Colonic mucosa (tissue), 4 donors: ENCODE results near the gene RASGRP3. TPM values are rescaled to one million over a fixed set of nuclear protein-coding genes. Genes with fewer than 3 reads are reported as not detected.
"Not testable (repeated sequence)": the region's sequence is repeated elsewhere in the genome, so short reads cannot be mapped to it uniquely, and the experiment has no call there.

ENCODE experiments used
- DNase-seq: peaks from one replicate; pipeline ENCODE4 v3.0.0-alpha.2; 2020
- H3K27ac ChIP-seq: fragments of 200-600 bp; one replicate; pipeline ENCODE4 v1.8.0; 2021
- H3K27me3 ChIP-seq: fragments of 200-600 bp; one replicate; pipeline ENCODE4 v1.8.0; 2021
- H3K36me3 ChIP-seq: fragments of 200-600 bp; one replicate; pipeline ENCODE4 v1.8.0; 2021
- H3K4me1 ChIP-seq: fragments of 200-600 bp; one replicate; pipeline ENCODE4 v1.8.0; 2021; ENCODE audit warnings: mild to moderate bottlenecking
- H3K4me3 ChIP-seq: fragments of 200-600 bp; one replicate; pipeline ENCODE4 v1.8.0; 2021
- H3K9ac ChIP-seq, 2 donors: one replicate each; pipeline ENCODE4 v1.7.0; 2013; ENCODE audit warnings: control low read depth in 2 of 2, low read depth in 2 of 2, low read length in 2 of 2
- H3K9me3 ChIP-seq: fragments of 200-600 bp; one replicate; pipeline ENCODE4 v1.8.0; 2021
- CTCF ChIP-seq: fragments of 200-600 bp; IDR thresholded peaks from one replicate; pipeline ENCODE4 v1.8.0; 2022; ENCODE audit warnings: antibody characterized with exemption, mild to moderate bottlenecking
- intact Hi-C: fragments of 100-400 bp; cut with DNase I; formaldehyde crosslinking; loops from one replicate; pipeline ENCODE4 v1.14.1; 2022
- total RNA-seq, 2 donors: library from RNA; stranded (reverse); fragmentation: NEBNext Ultra II Directional in 1 of 2; extraction: Animal tissue kit (Norgen Biotek cat#: 25700) in 1 of 2; gene quantifications; one replicate each; pipeline ENCODE4 v1.2.1, GENCODE V29; 2021
- donor health status: healthy.
- donor health status: DM: no; HTN: no; CAD: no.
- donor health status: DM: no; HTN: no; CAD: no.

The RASGRP3 gene
- total RNA-seq, 2 donors from 2014 or later, result 3.6 to 3.9 TPM

DNA sequence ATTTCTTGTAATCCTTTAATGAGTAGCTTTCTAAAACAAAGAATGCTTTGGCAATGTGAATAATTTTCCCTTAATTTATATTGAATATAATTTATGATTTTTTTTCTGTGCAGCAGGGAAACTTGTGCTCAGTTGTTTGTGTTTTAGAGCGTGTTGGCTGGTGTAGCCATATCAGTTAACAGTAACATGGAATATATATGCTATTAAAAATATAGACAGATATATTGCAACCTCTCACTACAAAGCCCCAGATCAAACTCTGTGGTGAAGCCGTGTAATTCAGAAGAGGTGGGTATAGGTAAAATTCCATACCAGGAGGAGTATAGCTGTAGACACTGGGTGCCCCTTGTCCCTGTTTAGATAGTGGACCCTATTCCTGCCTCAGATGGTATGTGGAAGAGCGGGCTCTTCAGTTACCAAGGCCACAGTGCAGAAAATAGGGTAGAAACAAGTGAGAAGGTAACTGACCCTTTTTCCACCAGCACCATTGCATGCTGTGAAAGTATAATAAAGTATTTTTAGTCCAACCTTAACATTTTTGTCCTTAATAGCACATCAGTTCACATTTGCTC lies 18.1 kb upstream of the RASGRP3 start:
- no peak for TF ChIP-seq CTCF

DNA sequence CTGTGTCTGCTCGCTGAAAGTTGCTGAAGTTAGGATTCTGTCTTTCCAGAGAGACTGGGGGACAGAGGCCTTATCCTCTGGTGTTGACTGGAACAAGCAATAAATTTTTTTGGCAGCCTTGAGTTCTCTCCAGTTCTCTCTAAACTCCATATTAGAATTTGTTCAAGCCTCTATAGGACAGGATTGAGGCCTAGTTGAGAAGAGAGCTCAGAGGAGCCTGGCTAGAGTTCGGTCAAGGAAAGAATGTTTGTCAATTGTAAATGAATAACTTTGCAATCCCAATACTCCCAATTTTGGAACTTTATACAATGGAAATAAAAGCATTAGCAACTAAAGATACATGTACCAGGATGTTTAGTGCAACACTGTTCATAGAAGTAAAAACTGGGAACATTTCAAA lies 16.7 kb upstream of the RASGRP3 start:
- H3K4me1 ChIP-seq, result no peaks in the 10 kb centered on the region
- no peaks in the 10 kb centered on the region for H3K9me3 ChIP-seq
- no peak overlapping the region for H3K27ac ChIP-seq
- no peaks in the 10 kb centered on the region for H3K27me3 ChIP-seq
- H3K4me3 ChIP-seq, result no peak overlapping the region
- no peak for TF ChIP-seq CTCF
- H3K9ac ChIP-seq, result no peak overlapping the region
- DNase-seq, result no peak
- no peaks in the 10 kb centered on the region for H3K36me3 ChIP-seq
- intact Hi-C loops, result no loop called here

More for the DNA sequence above, 18.1 kb upstream of the RASGRP3 start:
- DNase-seq, result no peak
- Histone ChIP-seq H3K4me3 (no peak overlapping the region), H3K9ac (no peak overlapping the region), H3K4me1 (no peaks in the 10 kb centered on the region), H3K27ac (no peak overlapping the region), H3K27me3 (no peaks in the 10 kb centered on the region), H3K9me3 (no peaks in the 10 kb centered on the region), H3K36me3 (no peaks in the 10 kb centered on the region)
- intact Hi-C loops, result no loop called here

DNA sequence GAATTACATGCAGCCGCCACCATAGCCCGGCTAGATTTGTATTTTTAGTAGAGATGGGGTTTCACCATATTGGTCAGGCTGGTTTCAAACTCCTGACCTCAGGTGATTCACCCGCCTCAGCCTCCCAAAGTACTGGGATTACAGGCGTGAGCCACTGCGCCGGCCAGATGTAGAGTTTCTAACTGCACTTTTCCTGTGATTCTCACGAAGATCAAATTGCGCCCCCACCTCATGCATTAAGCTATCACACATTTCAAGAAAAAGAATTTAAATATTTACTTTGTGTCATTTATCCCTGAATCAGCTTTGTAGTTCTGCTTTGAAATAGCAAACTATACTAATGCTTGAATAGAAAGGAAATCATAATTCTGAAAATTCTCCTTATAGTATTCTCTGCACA lies 13.9 kb upstream of the RASGRP3 start:
- H3K27me3 ChIP-seq, H3K36me3 ChIP-seq, H3K9ac ChIP-seq, H3K9me3 ChIP-seq, DNase-seq, H3K27ac ChIP-seq, intact Hi-C loops, H3K4me3 ChIP-seq, H3K4me1 ChIP-seq: not testable (repeated sequence)

DNA sequence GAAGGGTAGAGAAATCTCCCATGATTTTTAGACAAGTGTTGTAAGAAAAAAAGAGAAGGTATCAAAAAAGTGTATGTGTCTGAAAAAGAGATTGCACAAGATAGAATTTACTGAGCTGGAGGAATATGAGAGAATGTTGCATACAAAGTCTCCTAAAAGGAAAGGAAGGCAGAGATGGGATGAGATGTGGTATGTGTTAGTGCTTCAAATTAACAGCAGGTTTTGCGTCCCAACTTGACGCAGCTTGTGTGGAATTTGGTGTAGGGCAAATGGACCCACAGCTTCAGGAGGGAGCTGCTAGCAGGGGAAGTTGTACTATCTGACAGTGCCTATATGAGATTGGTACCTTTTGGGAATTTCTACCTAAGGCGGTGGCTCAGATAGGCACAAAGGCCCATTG lies 9.0 kb upstream of the RASGRP3 start:
- intact Hi-C loops, result no loop called here
- TF ChIP-seq CTCF, result no peak

DNA sequence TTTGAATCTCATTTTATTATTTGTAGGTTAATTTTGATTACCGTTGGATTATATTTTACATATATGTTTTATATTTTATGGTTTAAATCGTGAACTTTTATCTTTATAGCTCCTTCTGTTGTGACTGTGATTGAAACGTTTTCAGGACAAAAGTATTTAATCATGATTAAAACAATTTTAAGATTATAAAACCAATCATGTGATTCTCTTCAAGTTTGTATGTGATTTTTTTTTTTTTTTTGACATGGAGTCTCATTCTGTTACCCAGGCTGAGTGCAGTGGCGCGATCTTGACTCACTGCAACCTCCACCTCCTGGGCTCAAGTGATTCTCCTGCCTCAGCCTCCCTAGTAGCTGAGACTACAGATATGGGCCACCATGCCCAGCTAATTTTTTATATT lies 7.2 kb upstream of the RASGRP3 start:
- Histone ChIP-seq H3K4me3 (no peak overlapping the region), H3K9me3 (no peaks in the 10 kb centered on the region), H3K4me1 (no peaks in the 10 kb centered on the region), H3K9ac (no peak overlapping the region), H3K27ac (no peak overlapping the region), H3K27me3 (no peaks in the 10 kb centered on the region), H3K36me3 (no peaks in the 10 kb centered on the region)
- TF ChIP-seq CTCF, result no peak
- intact Hi-C loops, result no loop called here
- no peak for DNase-seq

More for the DNA sequence above, 9.0 kb upstream of the RASGRP3 start:
- Histone ChIP-seq H3K4me1 (no peaks in the 10 kb centered on the region), H3K9ac (no peak overlapping the region), H3K36me3 (no peaks in the 10 kb centered on the region), H3K4me3 (no peak overlapping the region), H3K9me3 (no peaks in the 10 kb centered on the region), H3K27ac (no peak overlapping the region), H3K27me3 (no peaks in the 10 kb centered on the region)
- DNase-seq, result no peak

- H3K27ac ChIP-seq, result peak overlapping the region; percentile 51
- H3K9ac ChIP-seq, result peak overlapping the region; percentile 37 to 87
- intact Hi-C loops, result no loop called here
Measured at GRCh38 chr2:33475224-33476130, 972 bp upstream of the RASGRP3 start.

More at GRCh38 chr2:33475224-33476130, 972 bp upstream of the RASGRP3 start:
- DNase-seq, result peak; percentile 87
- Histone ChIP-seq H3K4me1 (no peaks in the 10 kb centered on the region), H3K9me3 (no peaks in the 10 kb centered on the region), H3K36me3 (no peaks in the 10 kb centered on the region), H3K27me3 (no peaks in the 10 kb centered on the region), H3K4me3 (peak overlapping the region; percentile 33)
- peak; percentile 80 for TF ChIP-seq CTCF
